ENCODE measurements around the gene MAGEB2. TPM values are rescaled to one million over a fixed set of nuclear protein-coding genes. Genes with fewer than 3 reads are reported as not detected.
"Not testable (repeated sequence)": the region's sequence is repeated elsewhere in the genome, so short reads cannot be mapped to it uniquely, and the experiment has no call there.

MAGEB2 gene, protein sequence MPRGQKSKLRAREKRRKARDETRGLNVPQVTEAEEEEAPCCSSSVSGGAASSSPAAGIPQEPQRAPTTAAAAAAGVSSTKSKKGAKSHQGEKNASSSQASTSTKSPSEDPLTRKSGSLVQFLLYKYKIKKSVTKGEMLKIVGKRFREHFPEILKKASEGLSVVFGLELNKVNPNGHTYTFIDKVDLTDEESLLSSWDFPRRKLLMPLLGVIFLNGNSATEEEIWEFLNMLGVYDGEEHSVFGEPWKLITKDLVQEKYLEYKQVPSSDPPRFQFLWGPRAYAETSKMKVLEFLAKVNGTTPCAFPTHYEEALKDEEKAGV
- total RNA-seq (not detected), polyA plus RNA-seq (not detected)

DNA sequence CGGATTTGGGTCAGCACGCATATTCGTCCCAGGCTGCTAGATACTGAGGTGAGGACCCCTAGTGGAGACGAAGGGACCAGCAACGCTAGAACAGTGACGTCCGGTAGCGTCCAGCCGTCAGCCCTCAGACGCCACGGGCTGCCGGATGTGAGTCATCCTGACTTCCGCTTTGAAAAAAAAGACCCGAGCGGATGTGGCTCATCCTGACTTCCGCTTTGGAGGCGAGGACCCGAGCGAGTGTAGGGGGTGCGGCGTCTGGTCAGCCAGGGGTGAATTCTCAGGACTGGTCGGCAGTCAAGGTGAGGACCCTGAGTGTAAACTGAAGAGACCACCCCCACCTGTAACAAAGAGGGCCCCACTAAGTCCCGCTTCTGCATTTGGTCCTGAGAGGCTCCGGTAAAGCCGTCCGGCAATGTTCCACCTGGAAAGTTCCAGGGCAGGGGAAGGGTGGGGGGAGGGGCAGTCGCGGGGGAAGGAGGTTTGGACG is at the start of gene MAGEB2:
Gene MAGEB2 (plus strand): TSS at position 207 of the 487 bp plus-strand sequence. CDS start 3,018 bp downstream, outside the sequence.
- Mint-ChIP-seq H3K9me3 (peaks cover 0 to 8% (median 4%) of the 10 kb centered on the region in 5 donors), H3K27ac (no peak within 1 kb of the TSS), H3K27me3 (no peaks in the 10 kb centered on the region), H3K36me3 (no peaks in the 10 kb centered on the region), H3K4me1 (no peaks in the 10 kb centered on the region), H3K4me3 (no peak within 1 kb of the TSS)
- Histone ChIP-seq H3K27me3 (ENCODE audit: insufficient read depth, low read length, poor library complexity, severe bottlenecking) (no peaks in the 10 kb centered on the region), H3K9me3 (ENCODE audit: low read length) (no peaks in the 10 kb centered on the region), H3K36me3 (ENCODE audit: insufficient read depth, low read length) (no peaks in the 10 kb centered on the region), H3K4me3 (ENCODE audit: low read length) (no peak within 1 kb of the TSS), H3K4me1 (ENCODE audit: insufficient read depth, low read length) (no peaks in the 10 kb centered on the region), H3K27ac (ENCODE audit: low read depth, low read length) (no peak within 1 kb of the TSS)
- CTCF ChIA-PET, result no interaction called here
- DNase-seq, result no peak
- POLR2A ChIA-PET, result no interaction called here

GRCh38 chrX:30170900-30171299 is 44.5 kb upstream of the MAGEB2 start:
- no peaks in the 10 kb centered on the region for H3K9me3 ChIP-seq (ENCODE audit: low read length)
- no peaks in the 10 kb centered on the region for H3K4me1 Mint-ChIP-seq
- DNase-seq, result no peak
- ChIA-PET POLR2A (no interaction called here), CTCF (no interaction called here)
- no peaks in the 10 kb centered on the region for H3K27me3 ChIP-seq (ENCODE audit: insufficient read depth, low read length, poor library complexity, severe bottlenecking)
- H3K27ac Mint-ChIP-seq, result no peak overlapping the region
- no peaks in the 10 kb centered on the region for H3K27me3 Mint-ChIP-seq
- no peak overlapping the region for H3K27ac ChIP-seq (ENCODE audit: low read depth, low read length)
- H3K36me3 Mint-ChIP-seq, result no peaks in the 10 kb centered on the region
- no peaks in the 10 kb centered on the region for H3K36me3 ChIP-seq (ENCODE audit: insufficient read depth, low read length)
- H3K4me1 ChIP-seq (ENCODE audit: insufficient read depth, low read length), result no peaks in the 10 kb centered on the region
- H3K4me3 ChIP-seq (ENCODE audit: low read length), result no peak overlapping the region
- no peak overlapping the region for H3K4me3 Mint-ChIP-seq
- peaks cover 0 to 5% (median 2%) of the 10 kb centered on the region in 5 donors for H3K9me3 Mint-ChIP-seq

DNA sequence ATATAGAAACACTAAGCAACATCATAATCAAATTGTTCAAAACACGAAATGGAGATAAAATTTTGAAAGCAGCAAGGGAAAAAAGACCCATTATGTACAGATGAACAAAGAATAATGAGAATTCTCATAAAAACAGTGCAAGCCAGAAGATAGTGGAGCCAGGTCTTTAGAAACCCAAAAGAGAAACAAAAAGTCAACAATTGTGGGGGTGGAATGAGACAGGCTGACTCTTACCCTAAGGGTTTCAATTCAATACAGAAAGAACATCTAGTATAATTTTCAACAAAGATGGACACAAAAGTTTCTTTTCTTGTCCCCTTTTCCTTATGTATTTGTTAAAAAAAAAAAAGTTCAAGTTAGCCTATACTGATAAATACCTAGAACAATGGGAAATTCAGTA is 34.0 kb upstream of the MAGEB2 start:
- no peak overlapping the region for H3K27ac ChIP-seq (ENCODE audit: low read depth, low read length)
- no peaks in the 10 kb centered on the region for H3K4me1 Mint-ChIP-seq
- no peak overlapping the region for H3K4me3 Mint-ChIP-seq
- ChIA-PET POLR2A (no interaction called here), CTCF (no interaction called here)
- no peak overlapping the region for H3K4me3 ChIP-seq (ENCODE audit: low read length)
- no peak overlapping the region for H3K27ac Mint-ChIP-seq
- H3K4me1 ChIP-seq (ENCODE audit: insufficient read depth, low read length), result no peaks in the 10 kb centered on the region
- H3K27me3 Mint-ChIP-seq, result peaks cover 0 to 10% of the 10 kb centered on the region in 2 donors
- peaks cover 0 to 2% (median 0%) of the 10 kb centered on the region in 5 donors for H3K9me3 Mint-ChIP-seq
- no peak for DNase-seq
- H3K9me3 ChIP-seq (ENCODE audit: low read length), result no peaks in the 10 kb centered on the region
- H3K36me3 ChIP-seq (ENCODE audit: insufficient read depth, low read length), result no peaks in the 10 kb centered on the region
- no peaks in the 10 kb centered on the region for H3K27me3 ChIP-seq (ENCODE audit: insufficient read depth, low read length, poor library complexity, severe bottlenecking)
- no peaks in the 10 kb centered on the region for H3K36me3 Mint-ChIP-seq

GRCh38 chrX:30183554-30183953 is 31.8 kb upstream of the MAGEB2 start:
- no peaks in the 10 kb centered on the region for H3K9me3 ChIP-seq (ENCODE audit: low read length)
- Mint-ChIP-seq H3K27ac (no peak overlapping the region), H3K27me3 (peaks cover 0 to 9% of the 10 kb centered on the region in 2 donors), H3K9me3 (peaks cover 0 to 1% (median 0%) of the 10 kb centered on the region in 5 donors), H3K4me3 (no peak overlapping the region), H3K4me1 (no peaks in the 10 kb centered on the region), H3K36me3 (no peaks in the 10 kb centered on the region)
- H3K4me3 ChIP-seq (ENCODE audit: low read length), result no peak overlapping the region
- no peaks in the 10 kb centered on the region for H3K27me3 ChIP-seq (ENCODE audit: insufficient read depth, low read length, poor library complexity, severe bottlenecking)
- no peaks in the 10 kb centered on the region for H3K4me1 ChIP-seq (ENCODE audit: insufficient read depth, low read length)
- H3K27ac ChIP-seq (ENCODE audit: low read depth, low read length), result no peak overlapping the region
- no peak for DNase-seq
- ChIA-PET CTCF (no interaction called here), POLR2A (no interaction called here)
- no peaks in the 10 kb centered on the region for H3K36me3 ChIP-seq (ENCODE audit: insufficient read depth, low read length)

DNA sequence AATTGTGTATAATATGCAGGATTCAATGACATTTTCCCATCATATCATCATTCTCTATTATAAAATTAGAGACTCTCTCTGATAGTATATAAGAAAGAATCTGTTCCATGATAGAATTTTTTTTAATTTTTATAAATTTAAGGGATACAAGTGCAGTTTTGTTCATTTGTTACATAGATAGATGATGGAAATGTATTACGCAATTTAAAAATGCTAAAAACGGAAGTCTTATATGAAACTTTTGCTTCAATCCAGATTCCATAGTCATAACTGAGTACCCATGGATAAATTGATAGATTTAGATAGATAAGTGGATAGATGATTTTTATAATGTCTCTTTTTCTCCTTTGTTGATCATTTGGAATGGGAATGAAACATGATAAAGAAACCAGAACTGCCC is 24.9 kb upstream of the MAGEB2 start:
- ChIA-PET POLR2A (no interaction called here), CTCF (no interaction called here)
- DNase-seq, result no peak
- H3K36me3 ChIP-seq (ENCODE audit: insufficient read depth, low read length), result no peaks in the 10 kb centered on the region
- no peak overlapping the region for H3K27ac ChIP-seq (ENCODE audit: low read depth, low read length)
- Mint-ChIP-seq H3K36me3 (no peaks in the 10 kb centered on the region), H3K9me3 (peaks cover 0 to 5% (median 3%) of the 10 kb centered on the region in 5 donors), H3K4me1 (no peaks in the 10 kb centered on the region), H3K27me3 (peaks cover 0 to 4% of the 10 kb centered on the region in 2 donors), H3K4me3 (no peak overlapping the region), H3K27ac (no peak overlapping the region)
- H3K9me3 ChIP-seq (ENCODE audit: low read length), result no peaks in the 10 kb centered on the region
- no peak overlapping the region for H3K4me3 ChIP-seq (ENCODE audit: low read length)
- no peaks in the 10 kb centered on the region for H3K4me1 ChIP-seq (ENCODE audit: insufficient read depth, low read length)
- no peaks in the 10 kb centered on the region for H3K27me3 ChIP-seq (ENCODE audit: insufficient read depth, low read length, poor library complexity, severe bottlenecking)

DNA sequence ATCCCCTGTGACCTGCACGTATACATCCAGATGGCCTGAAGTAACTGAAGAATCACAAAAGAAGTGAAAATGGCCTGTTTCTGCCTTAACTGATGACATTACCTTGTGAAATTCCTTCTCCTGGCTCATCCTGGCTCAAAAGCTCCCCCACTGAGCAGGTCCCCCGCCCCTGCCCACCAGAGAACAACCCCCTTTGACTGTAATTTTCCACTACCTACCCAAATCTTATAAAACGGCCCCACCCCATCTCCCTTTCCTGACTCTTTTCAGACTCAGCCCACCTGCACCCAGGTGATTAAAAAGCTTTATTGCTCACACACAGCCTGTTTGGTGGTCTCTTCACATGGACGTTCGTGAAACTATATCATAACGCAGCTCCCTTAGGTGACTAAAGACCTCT is 21.5 kb upstream of the MAGEB2 start:
- H3K4me3 Mint-ChIP-seq; H3K9me3 Mint-ChIP-seq; H3K4me1 ChIP-seq (ENCODE audit: insufficient read depth, low read length); H3K4me3 ChIP-seq (ENCODE audit: low read length); H3K36me3 ChIP-seq (ENCODE audit: insufficient read depth, low read length); CTCF ChIA-PET; POLR2A ChIA-PET; H3K27me3 ChIP-seq (ENCODE audit: insufficient read depth, low read length, poor library complexity, severe bottlenecking); H3K27ac Mint-ChIP-seq; H3K9me3 ChIP-seq (ENCODE audit: low read length); H3K36me3 Mint-ChIP-seq; H3K27ac ChIP-seq (ENCODE audit: low read depth, low read length); H3K27me3 Mint-ChIP-seq; DNase-seq; H3K4me1 Mint-ChIP-seq: not testable (repeated sequence)

DNA sequence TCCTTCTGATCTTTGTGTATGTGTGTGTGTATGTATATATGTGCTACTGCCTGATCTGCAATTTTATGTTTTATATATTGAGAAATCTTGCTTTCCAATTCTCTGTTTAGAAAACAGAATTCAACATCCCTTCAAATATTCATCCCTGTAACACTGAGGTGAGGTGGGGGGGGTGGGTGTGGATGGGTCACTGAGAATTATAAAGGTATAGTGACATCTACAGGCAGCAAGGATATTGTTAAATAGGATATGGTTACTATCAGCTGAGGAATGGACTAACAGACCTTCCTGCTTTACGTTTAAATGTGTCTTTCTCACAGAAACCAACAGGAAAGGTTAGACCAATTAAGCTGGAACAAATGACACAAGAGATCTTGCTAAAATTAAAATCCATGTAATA is 19.0 kb upstream of the MAGEB2 start:
- Mint-ChIP-seq H3K27ac (no peak overlapping the region), H3K27me3 (peaks cover 0 to 3% of the 10 kb centered on the region in 2 donors), H3K4me3 (no peak overlapping the region), H3K9me3 (peaks cover 0 to 8% (median 0%) of the 10 kb centered on the region in 5 donors), H3K4me1 (no peaks in the 10 kb centered on the region), H3K36me3 (no peaks in the 10 kb centered on the region)
- Histone ChIP-seq H3K9me3 (ENCODE audit: low read length) (no peaks in the 10 kb centered on the region), H3K36me3 (ENCODE audit: insufficient read depth, low read length) (no peaks in the 10 kb centered on the region), H3K4me1 (ENCODE audit: insufficient read depth, low read length) (no peaks in the 10 kb centered on the region), H3K27ac (ENCODE audit: low read depth, low read length) (no peak overlapping the region), H3K4me3 (ENCODE audit: low read length) (no peak overlapping the region), H3K27me3 (ENCODE audit: insufficient read depth, low read length, poor library complexity, severe bottlenecking) (no peaks in the 10 kb centered on the region)
- ChIA-PET POLR2A (no interaction called here), CTCF (no interaction called here)
- DNase-seq, result no peak

DNA sequence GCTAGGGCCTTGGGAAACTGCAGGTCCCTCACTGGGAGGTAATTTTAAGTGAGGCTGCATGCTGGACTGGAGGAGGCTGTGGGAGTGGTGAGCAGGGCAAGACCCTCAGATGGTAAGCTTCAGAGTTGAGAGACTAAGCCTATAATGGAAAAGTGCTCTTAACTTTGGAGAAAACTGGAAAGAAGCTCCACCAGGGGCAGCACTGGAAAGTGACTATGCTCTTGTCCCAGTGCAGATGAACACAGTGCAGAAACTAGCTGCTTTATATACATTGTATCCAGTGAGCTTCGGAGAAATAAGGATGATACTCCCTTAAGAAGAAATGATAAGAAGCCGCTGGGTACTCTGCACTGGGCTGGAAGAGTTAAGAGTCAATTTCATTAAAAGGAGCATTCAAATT is 3.2 kb upstream of the MAGEB2 start:
- H3K27me3 ChIP-seq (ENCODE audit: insufficient read depth, low read length, poor library complexity, severe bottlenecking), result no peaks in the 10 kb centered on the region
- Mint-ChIP-seq H3K36me3 (no peaks in the 10 kb centered on the region), H3K9me3 (peaks cover 0 to 8% (median 4%) of the 10 kb centered on the region in 5 donors), H3K4me3 (no peak overlapping the region), H3K4me1 (no peaks in the 10 kb centered on the region), H3K27ac (no peak overlapping the region), H3K27me3 (no peaks in the 10 kb centered on the region)
- H3K36me3 ChIP-seq (ENCODE audit: insufficient read depth, low read length), result no peaks in the 10 kb centered on the region
- H3K27ac ChIP-seq (ENCODE audit: low read depth, low read length), result no peak overlapping the region
- H3K4me1 ChIP-seq (ENCODE audit: insufficient read depth, low read length), result no peaks in the 10 kb centered on the region
- no peaks in the 10 kb centered on the region for H3K9me3 ChIP-seq (ENCODE audit: low read length)
- H3K4me3 ChIP-seq (ENCODE audit: low read length), result no peak overlapping the region
- POLR2A ChIA-PET, result no interaction called here
- CTCF ChIA-PET, result no interaction called here
- DNase-seq, result no peak

Measured in CD8-positive, alpha-beta memory T cell (primary cell).